DMS 273 treated with DMSO at 0.1 percent for 48 hours (cell line): Measurements from ENCODE around the gene THAP6.
"Not testable (repeated sequence)": the region's sequence is repeated elsewhere in the genome, so short reads cannot be mapped to it uniquely, and the experiment has no call there.

Experiments used
- DNase-seq: peaks from one replicate; lab custom pipeline; 2025; lab: John Stamatoyannopoulos, UW

THAP6 gene

GRCh38 chr4:75525910-75526309 is 11.6 kb downstream of the THAP6 start:
- no peak for DNase-seq

DNA sequence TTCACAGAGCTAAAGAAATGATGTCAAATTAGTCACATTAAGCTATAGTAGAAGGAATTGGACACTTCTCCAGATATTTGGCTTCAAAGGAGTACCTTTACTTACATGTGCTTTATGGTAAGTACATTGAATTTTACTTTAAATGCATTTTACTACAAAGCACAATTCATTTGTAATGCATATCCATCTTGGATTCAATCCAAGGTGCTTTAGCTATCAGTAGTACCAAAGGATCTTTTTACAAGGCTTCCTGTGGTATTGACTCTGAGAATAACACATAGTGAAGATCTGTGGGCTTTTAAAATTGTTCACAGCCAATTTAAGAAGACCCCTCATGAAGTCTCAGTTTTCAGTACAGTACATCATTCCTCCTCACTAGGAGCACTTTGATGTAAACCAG is 13.2 kb downstream of the THAP6 start:
- no peak for DNase-seq

DNA sequence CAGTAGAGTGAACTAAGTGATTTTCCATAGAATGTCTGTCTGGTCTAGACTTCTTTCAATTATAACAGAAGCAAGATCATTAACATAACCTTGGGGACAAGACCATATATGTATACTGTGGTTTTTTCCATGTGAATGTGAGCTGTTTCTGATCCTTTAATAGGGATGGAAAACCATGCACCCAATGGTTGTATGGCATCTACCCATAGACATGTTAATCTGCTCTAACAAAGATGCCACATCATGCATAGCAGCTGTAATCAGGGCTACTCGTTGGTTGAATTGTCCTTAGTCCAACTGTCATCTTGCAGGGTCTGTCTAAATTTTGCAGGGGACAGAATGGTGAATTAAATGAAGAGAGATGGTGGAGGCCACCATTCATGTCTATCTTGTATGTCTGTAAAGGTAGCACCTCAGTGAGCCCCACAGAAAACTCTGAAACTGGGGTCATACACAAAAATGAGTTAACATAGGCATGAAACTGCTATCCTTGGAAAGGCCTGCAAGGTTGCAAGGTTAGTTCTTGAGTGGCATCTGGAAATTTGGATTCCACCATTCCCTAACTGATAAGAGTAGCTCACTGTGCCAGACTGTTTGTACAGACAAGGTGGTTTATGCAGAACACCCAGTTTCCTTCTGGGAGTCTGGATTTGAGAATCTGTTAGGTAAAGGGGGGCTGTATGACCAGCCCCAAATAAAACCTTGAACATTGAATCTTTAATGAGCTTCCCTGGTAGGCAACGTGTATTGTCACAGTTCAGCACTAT is 16.5 kb downstream of the THAP6 start:
- DNase-seq = no peak

DNA sequence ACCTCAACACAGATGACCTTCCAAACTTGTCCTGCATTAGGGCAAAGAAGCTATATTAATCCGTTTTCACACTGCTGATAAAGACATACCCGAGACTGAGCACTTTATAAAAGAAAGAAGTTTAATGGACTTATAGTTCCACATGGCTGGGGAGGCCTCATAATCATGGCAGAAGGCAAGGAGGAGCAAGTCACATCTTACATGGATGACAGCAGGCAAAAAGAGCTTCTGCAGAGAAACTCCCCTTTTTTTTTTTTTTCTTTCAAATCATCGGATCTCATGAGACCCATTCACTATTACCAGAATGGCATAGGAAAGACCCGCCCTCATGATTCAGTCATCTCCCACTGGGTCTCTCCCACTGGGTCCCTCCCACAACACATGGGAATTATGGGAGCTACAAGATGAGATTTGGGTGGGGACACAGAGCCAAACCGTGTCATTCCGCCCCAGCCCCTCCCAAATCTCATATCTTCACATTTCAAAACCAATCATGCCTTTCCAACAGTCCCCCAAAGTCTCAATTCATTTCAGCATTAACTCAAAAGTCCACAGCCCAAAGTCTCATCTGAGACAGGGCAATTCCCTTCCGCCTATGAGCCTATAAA is 17.4 kb downstream of the THAP6 start:
- not testable (repeated sequence) for DNase-seq

DNA sequence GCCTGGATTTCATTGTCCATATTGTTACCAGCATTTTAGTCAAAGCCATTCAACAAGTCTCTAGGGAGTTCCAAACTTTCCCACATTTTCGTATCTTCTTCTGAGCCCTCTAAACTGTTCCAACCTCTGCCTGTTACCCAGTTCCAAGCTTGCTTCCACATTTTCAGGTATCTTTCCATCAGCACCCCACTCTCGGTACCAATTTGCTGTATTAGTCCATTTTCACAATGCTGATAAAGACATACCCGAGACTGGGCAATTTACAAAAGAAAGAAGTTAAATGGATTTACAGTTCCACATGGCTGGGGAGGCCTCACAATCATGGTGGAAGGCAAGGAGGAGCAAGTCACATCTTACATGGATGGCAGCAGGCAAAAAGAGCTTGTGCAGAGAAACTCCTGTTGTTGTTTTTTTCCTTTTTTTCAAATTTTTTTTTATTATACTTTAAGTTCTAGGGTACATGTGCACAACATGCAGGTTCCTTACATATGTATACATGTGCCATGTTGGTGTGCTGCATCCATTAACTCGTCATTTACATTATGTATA is 19.1 kb downstream of the THAP6 start:
- DNase-seq = not testable (repeated sequence)

GRCh38 chr4:75533926-75534325 is 19.7 kb downstream of the THAP6 start:
- DNase-seq = not testable (repeated sequence)

- DNase-seq = not testable (repeated sequence)
Observed at GRCh38 chr4:75537308-75537707, 23.0 kb downstream of the THAP6 start.

GRCh38 chr4:75542824-75543223 is 28.6 kb downstream of the THAP6 start:
- no peak for DNase-seq

DNA sequence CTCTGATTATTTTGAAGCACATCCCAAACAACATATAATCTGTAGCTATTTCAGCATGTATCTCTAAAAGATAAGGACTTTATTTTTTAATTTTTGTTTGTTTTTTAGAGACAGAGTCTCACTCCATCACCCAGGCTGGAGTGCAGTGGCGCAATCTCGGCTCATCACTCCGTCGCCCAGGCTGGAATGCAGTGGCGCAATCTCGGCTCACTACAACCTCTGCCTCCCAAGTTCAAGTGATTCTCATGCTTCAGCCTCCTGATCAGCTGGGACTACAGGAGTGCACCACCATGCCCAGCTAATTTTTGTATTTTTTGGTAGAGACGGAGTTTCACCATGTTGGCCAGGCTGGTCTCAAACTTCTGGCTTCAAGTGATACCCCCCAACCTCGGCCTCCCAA is 29.9 kb downstream of the THAP6 start:
- not testable (repeated sequence) for DNase-seq

DNA sequence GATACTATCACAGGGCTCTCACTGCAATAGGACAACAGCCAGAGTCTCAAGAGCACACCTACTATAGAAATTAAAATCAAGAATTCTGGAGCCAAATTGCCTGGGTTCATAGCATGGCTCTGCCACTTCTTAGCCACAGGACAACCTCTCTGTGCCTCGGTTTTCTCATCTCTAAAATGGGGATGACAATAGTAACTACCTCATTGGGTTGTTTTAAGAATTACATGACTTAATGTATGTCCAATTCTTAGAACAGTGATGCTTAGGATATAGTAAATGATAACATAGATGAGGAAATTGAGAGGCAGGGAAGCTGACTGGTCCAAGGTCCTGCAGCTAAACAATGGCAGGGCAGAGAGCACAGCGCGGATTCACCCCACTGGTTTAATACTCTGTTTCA is 30.6 kb downstream of the THAP6 start:
- no peak for DNase-seq

DNA sequence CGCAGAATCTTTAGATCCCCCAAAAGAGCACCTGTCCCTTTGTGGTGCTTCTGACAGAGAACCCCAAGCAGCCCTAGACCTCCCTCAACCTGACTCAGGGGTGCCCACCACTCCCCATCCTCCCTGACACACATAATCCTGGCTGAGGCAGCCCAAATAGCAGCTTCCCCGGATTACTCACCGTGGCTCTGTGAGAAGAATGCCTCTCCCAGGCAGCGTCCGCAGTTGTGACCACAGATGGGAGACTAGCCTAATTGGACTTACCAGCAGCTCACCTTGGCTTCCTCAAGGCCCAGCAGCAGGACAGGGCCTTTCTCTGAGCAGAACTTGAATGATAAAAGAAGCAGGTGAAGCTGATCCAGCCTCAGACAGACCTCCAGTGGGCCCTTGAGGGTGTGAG is 31.3 kb downstream of the THAP6 start:
- DNase-seq = no peak

GRCh38 chr4:75547647-75548387 is 33.5 kb downstream of the THAP6 start:
- DNase-seq = no peak

- DNase-seq = no peak
Observed at GRCh38 chr4:75549019-75549418, 34.7 kb downstream of the THAP6 start.

DNA sequence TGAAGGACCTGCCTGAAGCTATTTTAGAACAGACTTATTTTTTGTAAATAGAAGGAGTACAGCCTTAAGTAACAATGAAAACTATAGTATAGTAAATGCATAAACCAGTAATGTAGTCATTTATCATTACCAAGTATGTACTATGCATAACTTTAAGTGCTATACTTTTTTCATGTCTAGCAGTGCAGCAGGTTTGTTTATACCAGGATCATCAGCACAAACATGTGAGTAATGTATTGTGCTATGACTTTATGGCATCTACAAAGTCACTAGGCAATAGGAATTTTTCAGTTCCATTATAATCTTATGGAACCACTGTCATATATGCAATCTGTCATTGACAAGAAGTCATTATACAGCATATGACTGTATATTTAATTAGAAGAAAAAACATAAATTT is 38.2 kb downstream of the THAP6 start:
- no peak for DNase-seq

DNA sequence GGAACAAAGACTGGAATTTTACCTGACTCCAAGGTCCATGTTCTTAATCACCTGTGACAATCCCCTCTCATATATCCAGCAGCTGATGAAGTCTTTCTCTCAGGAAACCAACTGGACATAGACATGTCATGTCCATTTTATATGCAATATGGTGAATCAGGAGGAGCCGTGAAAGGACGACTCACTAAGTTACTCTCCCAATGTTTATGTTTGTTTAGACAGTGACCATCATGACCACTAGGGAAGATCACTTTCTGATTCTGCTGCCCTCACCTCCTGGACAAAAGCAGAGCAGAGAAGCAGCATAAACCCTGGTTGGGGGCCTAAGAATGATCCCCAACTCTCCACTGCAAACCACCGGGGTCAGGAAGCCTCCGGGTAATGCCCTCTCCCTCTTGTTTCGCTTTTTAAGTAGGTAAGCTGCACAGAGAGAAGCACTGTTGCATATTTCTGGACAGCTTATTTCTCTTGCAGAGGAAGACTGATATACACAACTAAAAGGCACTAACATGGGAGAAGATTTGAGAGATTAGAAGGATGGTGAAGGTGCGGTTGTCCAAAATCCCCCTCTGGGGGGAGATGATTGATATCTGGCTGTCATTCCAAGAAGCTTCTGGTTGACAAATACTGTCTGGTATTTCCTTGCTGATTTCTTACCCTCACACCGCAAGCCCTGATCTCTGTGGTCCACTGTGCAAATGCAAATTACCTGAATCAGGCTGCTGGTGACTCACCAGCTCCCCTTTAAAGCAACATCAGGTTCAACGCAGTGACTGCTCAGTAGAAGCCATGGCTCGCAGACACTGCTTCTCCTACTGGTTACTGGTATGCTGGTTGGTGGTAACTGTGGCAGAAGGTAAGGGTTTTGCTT is 41.3 kb downstream of the THAP6 start, which contains the start of gene ODAPH:
TSS of gene ODAPH (plus strand) at position 773 of the 871 bp plus-strand sequence. CDS start at position 790, 17 bp downstream.
- DNase-seq = no peak

DNA sequence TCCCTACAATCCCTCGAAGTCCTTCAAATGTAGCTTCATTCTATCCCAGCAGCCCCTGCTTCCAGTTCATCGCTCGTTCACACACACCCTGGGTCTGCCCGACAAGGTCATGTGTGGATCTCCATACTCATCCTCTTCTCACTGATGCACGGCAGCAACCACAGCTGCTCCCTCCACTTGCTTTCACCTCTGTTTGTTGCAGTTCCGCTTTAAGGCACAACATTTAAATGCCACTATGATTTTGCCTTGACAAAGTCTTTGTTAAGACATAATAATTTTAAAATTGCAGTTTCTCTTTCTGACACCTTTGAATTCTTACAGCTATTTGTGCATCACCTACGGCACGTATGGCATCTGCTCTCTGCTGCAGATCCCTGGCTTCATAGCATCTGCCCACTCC is 43.4 kb downstream of the THAP6 start:
- DNase-seq = no peak

DNA sequence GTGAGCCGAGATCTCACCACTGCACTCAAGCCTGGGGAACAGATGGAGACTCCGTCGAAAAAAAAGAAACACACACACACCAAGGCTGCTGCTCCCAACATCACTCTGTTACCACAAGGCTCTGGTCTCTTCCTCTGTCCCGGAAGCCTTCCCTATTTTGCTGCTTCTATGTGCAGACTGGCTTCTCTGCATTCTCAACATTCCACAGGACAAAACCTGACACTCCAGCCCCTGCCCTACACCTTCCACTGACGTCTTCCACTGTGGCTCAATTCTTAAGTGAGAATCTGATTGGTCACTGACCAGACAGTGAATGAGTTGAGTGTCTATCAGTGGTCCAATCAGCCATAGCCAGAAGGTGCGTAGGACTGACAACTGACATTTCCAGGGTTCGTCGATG is 47.5 kb downstream of the THAP6 start:
- no peak for DNase-seq

- DNase-seq = no peak
Observed at GRCh38 chr4:75564023-75564422, 49.8 kb downstream of the THAP6 start.

- DNase-seq = no peak
Observed at GRCh38 chr4:75565481-75565880, 51.2 kb downstream of the THAP6 start.

- DNase-seq = no peak
Observed at GRCh38 chr4:75566911-75567310, 52.6 kb downstream of the THAP6 start.

GRCh38 chr4:75567725-75568124 is 53.5 kb downstream of the THAP6 start:
- no peak for DNase-seq
